ENCODE measurements around the gene COL4A2.
"Not testable (repeated sequence)": the region's sequence is repeated elsewhere in the genome, so short reads cannot be mapped to it uniquely, and the experiment has no call there.

Gene COL4A2

DNA sequence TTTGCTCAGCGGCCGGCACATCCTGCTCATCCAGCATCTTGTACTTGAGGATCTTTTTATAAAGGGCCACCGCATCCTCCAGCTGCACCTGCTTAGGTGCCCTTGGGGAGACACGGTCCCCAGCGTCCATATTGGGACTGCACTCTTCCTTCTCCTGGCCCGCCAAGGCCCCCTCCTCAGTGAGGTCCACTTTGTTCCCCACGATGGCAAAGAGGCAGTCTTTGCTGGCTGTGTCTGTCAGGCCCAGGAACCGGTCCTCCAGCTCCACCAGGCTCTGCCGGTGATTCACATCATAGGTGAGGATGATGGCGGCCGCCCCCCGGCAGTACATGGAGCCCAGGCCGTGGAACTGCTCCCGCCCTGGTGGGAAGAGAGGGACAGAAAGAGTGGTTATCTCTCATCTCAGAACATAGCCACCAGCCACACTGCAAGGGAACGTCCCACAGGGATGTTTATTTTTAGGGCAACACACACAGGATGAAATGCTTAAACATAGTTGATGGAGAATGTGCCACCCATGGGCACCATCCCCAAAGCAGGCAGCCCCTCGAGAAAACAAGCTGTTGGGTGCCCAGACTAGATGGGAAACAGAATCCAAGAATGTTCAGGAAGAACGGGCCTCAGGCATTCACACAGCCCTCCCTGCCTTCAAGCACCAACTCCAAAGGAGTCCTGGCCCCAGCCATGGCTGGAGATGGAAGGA is 216.9 kb downstream of the COL4A2 start:
- DNase-seq: no peak

DNA sequence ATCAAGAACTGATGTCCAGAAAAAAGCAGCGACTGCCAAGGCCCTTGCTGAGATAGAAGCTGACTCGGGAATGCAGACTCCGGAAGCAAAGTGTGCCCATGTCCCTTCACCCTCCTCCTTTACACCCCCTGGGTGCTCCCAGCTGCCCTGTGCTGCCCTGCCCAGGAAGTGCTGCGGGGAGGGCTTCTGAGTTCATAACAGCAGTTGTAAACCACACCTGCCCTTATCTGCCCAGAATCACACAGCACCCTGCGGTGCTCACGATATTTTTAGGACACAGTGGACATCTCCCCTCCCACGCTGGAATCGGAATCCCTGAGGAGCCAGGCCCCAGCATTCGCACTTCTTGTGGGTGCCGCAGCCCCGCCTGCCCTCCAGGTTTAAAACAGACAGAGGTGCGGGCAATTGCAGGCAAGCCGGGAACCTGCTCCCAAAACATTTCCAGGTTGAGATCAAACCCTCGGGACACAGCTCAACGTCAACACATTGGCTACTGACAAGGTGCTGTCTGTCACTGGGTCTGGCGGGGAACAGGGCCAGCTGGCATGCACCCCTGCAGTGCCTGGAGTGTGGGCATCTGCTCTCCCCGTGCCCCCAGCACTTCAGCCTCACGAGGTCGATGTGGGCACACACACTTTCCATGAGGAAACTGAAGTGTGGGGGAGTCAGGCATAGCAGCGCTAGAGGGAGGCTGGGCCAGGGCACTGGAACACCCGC is 217.6 kb downstream of the COL4A2 start:
- no peak for DNase-seq

DNA sequence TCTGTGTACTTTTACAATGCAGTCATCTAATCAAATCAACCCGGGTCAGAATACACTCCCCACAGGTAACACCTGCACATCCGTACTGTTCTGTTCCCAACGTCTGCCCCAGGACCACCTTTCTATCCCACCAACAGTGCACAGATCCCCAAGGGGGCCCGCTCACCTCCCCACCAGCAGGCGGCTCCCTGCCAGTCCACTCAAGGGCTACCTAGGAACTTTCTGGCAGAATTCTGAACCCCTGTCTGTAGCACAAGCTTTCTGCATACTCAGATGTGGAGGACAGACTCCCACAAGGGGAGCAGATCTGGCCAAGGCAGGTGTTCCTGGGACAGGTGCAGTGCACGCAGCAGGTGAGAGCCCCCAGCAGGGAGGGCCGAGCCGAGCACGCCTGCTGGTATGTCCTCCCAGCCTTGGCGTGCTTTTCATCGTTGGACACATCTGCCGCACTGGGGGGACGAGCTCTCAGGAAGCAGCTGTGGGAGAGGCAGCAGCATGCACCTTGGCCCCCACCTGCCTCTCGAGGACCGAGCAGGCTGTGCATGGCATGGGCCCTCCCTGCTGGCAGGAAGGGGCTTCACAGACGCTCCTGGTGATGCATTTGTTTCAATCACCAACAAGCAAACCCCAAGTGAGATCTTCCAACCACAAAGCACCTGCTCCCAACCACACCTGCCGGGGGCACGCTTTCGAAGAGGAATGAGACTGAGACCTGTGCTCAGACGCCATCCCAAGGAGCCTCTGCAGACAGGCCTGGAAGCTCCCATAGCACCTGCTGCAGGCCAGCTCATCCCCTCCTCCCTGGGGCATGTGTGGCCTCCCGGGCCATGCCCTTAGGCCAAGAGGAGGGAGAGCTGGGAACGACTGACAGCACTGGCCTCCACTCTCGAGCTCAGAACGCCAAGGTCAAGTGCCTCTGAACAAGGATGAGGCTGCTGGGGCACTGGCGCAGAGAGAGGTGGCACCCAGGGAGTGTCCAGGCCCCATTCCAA is 218.5 kb downstream of the COL4A2 start:
- peak; percentile 36 for DNase-seq

DNA sequence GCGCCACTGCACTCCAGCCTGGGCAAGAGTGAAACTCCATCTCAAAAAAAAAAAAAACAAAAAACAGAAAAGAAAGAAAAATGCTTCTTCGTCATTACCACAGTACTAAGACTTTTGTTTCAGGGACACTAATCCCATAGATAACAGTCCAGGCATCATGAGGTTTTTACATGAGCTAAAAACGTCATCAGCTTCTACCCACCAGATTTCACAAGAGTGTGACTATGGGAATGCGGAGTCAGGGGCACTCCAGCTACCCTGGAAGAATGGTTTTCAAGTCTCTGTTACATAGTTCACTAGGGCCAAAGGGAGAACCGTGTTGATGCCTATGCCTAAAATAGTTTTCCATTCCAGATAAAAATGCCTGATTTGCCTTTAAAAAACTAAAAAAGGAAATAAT is 221.3 kb downstream of the COL4A2 start:
- no peak for DNase-seq

DNA sequence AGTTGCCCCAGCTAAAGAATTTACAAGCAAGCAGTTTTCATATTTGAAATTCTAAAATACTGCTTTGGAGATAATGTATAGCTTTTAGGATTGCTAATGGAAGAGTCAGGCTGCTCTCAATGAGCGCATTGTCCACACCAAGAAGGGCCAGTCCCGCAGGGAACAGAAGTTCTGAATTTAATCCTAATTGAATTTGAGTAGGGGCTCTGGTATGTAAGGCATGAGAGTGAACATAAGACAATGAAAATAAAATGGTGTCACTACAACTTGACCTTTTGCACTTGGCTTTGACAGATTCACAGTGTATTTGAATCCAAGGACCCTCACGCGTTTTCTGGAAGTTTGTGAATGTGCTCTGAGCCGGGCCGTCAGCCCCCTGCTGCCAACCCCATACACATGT is 221.8 kb downstream of the COL4A2 start:
- DNase-seq: no peak

DNA sequence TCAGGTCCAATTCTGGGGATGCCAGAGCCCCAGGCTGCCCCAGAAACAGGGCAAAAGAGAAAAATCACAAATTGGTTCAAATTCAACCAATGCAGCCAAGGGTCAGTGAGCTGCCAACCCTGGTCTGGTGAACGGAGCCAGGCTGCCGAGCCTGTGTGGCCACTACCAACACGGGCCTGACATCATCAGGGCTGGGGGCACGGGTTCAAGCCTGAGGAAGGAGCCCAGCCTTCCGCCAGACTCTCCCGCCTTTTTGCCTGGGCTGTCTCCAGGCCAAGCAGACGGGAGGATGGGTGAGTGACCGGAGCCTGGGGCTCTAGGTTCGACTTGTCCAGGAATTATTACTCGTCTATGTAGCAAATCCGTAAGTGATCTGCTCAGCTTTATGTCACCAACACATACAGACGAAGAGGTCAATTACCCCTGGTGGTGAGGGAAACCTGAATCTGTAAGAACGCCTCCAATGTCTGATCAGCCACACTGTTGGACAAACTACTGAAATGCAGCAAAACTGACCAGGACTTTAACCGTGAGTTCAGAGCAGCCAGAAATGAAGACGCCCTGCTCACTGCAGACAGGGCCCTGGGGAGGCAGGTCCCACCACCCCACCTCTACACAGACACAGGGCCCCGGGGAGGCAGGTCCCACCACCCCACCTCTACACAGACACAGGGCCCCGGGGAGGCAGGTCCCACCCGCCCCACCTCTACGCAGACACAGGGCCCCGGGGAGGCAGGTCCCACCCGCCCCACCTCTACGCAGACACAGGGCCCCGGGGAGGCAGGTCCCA is 222.6 kb downstream of the COL4A2 start:
- DNase-seq: no peak

DNA sequence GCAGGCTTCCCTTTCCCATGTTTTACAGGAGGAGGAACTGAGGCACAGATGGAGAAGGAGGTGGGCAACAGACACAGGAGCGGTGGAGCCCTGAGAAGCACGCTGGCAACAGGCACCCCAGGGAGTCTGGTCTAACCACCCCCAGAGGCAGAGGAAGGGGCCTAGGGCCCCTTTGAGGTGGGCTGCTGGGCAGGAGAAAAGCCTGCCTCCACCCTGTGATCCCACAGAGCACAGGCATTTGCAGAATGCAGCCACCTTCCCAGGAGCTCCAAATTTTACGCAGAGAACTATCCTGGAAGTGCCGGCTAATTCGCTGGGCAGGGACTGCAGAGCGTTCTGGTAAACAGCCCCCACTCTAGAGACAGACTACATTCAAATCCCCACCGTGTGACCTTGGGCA is 224.0 kb downstream of the COL4A2 start:
- DNase-seq: no peak

DNA sequence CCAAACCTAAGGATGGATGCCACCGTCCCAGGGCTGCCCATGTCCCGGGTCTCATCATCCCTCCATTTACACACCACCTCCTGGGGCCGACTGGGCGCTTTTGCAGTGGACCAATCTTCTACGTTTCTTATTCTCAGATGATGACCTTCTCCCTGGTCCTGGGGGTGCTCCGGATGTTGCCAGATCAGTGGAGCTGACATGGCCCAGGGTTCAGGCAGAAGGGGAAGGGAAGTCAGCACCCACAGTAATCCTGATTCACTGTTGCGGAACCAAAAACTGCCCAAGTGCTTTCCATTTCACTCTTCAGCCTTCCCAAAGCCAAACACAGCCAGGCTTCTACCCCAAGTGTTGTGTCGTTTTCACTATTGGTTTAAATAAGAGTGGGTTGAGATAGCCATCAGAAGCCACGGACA is 224.6 kb downstream of the COL4A2 start:
- no peak for DNase-seq

DNA sequence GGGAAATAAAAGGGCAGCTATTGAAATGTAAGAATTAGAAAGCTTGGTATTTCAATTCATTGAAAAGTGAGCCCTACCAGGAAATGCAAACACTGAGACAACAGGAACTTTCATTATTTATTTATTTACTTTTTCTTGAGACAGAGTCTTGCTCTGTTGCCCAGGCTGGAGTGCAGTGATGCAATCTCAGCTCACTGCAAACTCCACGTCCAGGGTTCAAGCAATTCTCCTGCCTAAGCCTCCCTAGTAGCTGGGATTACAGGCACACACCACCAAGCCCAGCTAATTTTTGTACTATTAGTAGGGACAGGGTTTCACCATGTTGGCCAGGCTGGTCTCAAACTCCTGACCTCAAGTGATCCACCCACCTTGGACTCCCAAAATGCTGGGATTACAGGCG is 225.2 kb downstream of the COL4A2 start:
- not testable (repeated sequence) for DNase-seq

DNA sequence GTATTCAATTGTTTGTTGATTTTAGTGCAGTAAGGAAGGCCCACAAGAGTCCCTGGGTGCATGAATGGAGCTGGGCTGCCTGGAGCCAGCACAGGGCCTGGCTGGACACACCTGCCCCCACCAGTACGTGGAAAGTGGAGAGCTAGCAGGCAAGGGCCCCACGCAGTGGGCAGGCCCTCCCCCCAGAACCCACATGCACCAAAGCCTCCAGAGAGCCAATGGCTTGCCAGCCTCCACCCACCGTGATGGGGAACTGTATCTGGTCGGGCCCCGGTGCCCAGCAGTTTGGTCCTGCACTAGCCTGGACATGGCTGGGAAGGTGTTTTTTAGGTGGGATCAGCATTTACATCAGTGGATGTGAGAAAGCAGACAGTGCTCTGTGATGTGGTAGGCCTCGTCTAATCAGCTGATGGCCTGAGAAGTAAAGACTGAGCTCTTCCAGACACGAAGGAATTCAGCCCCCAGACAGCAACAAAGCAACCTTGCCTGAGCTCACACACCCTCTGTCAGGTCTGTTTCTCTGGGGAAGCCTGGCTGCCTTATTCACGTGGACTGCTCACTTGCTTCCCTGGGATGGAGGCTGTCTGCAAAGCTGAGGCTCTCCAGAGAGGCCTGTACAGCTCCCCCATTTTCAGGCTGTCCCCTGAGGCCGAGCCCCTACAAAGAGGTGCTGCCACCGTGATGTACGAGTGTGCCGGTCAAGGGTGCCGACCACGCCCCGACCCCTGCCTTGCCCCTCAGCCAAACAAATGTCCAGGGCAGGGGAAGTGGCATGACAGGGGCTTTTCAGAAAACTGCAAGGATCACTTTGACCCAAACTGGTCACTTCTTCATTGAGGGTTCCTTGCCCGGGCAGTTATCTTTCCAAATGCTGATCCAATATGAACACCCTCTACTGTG is 226.9 kb downstream of the COL4A2 start:
- DNase-seq: no peak

DNA sequence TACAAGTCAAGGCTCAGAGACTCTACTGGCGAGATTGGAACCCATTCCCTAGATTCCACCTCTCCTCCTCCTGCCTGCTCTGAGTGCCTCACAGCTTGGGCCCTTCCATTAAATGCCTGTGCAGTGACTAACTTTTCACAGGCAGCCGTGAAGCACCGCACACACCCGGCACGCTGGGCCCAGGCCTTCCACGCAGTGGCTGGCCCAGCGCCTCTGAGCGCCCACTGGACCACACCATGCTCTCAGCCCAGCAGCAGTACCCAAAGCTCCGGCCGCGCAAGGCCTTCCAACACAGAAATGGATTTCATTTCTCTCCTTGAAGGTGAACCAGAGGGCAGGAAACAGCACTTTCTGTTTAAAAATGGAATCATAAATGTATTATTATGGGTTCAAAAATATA is 228.4 kb downstream of the COL4A2 start:
- DNase-seq: no peak

DNA sequence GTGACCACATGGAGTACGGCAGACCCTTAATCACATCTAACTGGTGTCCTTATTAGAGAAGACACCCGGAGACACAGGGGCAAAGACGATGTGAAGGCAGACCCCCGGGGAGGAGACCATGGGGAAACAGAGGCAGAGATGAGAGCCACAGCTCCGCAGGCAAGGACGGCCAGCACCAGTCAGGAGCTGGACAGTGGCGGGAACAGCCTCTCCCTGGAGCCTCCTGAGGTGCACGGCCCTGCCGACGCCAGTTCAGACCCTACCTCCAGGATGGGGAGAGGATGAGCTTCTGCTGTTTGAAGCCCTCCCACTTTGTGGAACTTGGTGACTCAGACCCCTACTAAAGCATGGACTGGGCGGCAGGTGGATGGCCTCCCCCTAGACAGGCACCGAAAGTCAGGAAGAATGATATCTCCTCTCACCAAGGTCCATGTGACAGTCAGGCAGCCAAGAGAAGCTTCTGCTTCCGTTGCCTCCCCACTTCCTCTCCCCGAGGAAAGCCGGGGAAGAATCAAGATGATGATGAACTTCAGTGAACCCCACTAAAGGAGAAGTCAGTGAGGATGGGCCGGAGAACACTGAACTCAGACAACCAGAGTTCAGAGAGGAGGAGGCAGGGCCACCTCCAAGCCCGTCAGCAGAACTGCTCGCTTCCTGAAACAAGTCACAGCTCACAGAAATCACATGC is 229.1 kb downstream of the COL4A2 start:
- no peak for DNase-seq

DNA sequence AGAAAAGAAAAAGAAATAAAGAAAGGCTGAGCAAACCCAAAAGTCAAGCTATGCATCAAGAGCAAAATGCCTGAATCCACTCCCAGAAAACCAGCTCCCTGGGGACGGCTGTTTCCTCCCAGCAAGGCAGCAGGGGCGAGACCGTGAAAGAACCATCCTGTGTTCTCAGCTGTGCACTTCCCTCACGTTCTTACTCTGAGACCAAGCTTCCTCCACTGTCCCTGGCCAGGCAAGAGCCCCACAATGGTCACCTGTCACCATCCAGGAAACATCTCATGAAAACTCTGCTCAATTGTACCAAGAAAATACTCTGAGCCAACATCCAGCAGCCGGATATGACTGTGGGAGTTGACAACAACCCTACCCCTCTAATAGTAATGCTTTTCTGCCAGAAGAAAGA is 231.5 kb downstream of the COL4A2 start:
- no peak for DNase-seq

DNA sequence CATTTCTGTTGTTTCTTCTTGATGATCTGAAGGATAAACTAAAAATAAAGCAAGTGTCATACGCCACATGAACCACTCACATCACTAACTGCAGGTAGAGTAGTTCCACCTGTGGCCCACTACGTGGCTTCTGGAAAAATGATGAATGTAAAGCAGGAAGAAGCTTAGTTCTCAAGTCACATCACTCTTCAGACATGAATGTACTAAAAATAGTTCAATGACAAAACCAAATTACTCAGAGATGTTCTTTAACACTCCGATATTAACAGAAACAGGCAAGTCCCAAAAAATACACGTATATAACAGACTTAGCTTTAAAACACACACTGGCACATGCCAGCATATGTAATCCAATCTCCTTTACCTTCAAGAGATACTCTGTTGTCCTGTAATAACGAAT is 232.8 kb downstream of the COL4A2 start:
- no peak for DNase-seq

DNA sequence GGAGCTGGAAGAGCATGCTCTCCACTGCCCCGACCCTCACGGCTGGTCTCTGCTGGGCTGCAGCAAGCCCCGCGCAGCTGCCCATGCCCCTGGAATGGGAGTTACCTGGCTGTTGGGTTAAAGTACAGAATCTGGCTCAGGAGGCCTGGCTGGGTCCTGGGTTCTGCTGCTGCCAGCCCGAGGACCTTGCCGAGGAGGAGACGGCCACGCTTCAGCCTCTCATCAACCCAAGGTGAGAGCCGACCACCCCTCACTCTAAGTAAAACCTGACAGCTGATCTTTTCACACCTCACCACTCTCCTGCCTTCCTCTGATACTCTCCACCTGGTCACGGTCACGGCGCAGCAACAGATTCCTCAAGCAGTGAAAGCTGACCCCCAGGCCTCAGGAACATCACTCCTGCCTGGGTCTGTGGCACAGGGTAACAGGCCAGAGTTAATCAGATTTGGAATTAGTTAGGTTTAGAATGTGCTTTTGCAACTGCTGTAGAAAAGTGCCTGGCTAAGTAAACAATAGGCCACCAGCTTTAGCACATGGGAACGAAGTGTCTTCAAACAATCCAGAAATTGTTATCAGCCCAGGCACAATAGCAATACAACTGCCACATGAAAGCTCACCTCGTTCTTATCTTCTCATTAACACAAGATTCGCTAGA is 233.9 kb downstream of the COL4A2 start:
- DNase-seq: no peak

DNA sequence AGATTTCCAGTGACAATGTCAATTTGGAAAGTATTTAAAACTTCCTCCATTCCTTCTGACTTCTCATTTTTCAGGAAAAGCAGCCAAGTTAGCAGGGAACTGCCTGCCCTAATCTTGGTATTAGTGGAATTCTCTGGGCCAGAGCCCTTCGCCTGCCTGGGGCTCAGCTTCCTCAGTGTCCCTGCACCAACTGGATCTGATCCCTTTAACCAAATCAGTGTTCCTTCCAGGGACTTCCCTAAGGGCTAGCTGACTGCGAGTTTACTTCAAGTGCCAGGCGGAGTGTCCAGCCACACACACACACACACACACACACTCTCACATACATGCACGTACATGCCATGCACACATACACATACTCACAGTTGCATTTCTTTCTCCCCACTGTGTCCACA is 234.4 kb downstream of the COL4A2 start:
- no peak for DNase-seq

DNA sequence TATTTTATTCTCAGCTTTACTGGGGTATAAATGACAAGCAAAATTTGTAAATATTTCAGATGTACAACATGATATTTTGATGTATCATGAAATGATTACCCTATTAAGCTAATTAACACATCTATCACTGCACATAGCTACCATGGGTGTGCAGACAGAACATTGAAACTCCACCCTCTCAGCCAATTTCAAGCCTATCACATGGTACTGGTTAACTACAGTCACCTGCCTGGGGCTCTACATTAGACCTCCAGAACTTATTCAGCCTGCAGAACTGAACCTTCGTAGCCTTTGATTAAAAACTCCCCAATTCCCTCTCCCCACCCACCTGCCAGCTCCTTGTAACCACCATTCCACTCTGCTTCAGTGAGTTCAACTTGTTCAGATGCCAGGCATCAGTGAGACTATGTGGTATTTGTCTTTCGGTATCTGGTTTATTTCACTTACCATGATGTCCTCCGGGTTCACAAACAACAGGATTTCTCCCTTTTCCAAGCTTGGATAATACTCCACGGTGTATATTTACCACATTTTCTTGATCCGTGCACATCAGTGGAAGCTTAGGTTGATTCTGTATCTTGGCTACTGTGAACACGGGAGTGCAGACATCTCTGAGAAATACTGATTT is 235.2 kb downstream of the COL4A2 start:
- DNase-seq: no peak

DNA sequence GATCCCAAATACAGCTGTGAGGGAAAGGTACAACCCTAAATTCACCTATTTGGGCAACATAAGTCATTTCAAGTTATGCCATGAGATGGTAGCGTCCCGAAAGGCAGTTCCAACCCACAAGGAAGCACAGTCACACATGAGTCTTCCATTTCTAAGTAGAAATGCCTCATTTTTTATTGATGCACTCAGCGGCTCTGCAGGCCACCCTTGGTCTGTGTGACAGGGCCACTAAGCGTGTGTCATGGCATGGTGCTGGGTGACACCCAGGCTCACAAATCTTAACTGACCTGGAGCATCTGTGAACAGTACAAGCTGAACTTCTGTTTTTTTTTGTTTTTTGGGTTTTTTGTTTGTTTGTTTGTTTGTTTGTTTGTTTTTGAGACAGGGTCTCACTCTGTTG is 239.3 kb downstream of the COL4A2 start:
- DNase-seq: no peak

DNA sequence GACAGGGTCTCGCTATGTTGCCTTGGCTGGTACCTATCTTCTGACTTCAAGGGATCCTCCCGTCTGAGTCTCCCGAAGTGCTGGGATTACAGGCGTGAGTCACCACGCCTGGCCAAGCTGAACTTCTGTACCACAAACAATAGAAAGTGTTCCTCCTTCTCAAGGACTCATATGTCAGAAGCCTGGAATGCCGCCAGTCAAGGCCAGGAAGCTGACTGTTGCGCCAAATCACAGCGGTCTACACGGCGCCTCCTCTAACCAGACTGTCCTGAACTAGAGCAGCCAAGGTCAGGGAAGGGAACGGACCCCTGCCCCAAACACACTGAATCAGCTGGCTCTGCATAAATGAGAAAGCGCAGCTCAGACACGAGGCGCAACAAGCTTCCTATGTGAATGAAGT is 239.8 kb downstream of the COL4A2 start:
- no peak for DNase-seq
